Pancreas (tissue), 10 donors: ENCODE results near the gene TNS3. TPM values are rescaled to one million over a fixed set of nuclear protein-coding genes. Genes with fewer than 3 reads are reported as not detected.

ENCODE experiments used
- ATAC-seq, 4 donors: fragments of 200-7000 bp; cut with Tn5 transposase; one replicate each; pipeline versions ENCODE4 v1.8.0 to v1.9.1; 2020; ENCODE audit warnings: mild to moderate bottlenecking in 4 of 4, moderate library complexity in 4 of 4
- DNase-seq, 6 donors: peaks; one replicate each; pipeline ENCODE4 v3.0.0-alpha.2; 2020
- FAIRE-seq: peaks from 2 replicates; lab custom pipeline; 2012; peaks lifted over from hg19 to GRCh38; lab: Jason Lieb, UNC
- H3K27ac ChIP-seq, 4 donors: fragments of 200-600 bp; sonication (generic); 1 replicate in 3 of 4; 2 replicates in 1 of 4; pipeline versions ENCODE4 v1.5.0 to v1.8.0; 2020
- H3K27me3 ChIP-seq, 4 donors: fragments of 200-600 bp; one replicate each; pipeline ENCODE4 v1.8.0; 2021
- H3K36me3 ChIP-seq, 3 donors: fragments of 200-600 bp; sonication (generic) in 1 of 3; one replicate each; pipeline versions ENCODE4 v1.5.0 to v1.8.0; 2020 to 2021
- H3K4me1 ChIP-seq, 3 donors: fragments of 200-600 bp; one replicate each; pipeline ENCODE4 v1.8.0; 2021
- H3K4me3 ChIP-seq, 4 donors: fragments of 200-600 bp; sonication (generic) in 2 of 4; one replicate each; pipeline versions ENCODE4 v1.5.0 to v1.8.0; 2020 to 2021
- H3K9me3 ChIP-seq, 4 donors: fragments of 200-600 bp; one replicate each; pipeline ENCODE4 v1.8.0; 2021
- CTCF ChIP-seq, 4 donors: fragments of 200-600 bp; sonication (generic) in 3 of 4; IDR thresholded peaks; one replicate each; pipeline versions ENCODE4 v1.5.0 to v1.8.0; 2021; ENCODE audit warnings: antibody characterized with exemption in 4 of 4
- WGBS, 2 donors: extraction: QIAGEN DNeasy Blood & Tissue Kit; methylation state at CpG; one replicate each; pipeline ENCODE4 v1.1.7; 2013; 5-methylcytosine and 5-hydroxymethylcytosine counted together
- intact Hi-C, 3 donors: fragments of 100-400 bp; cut with DNase I; formaldehyde crosslinking; loops; one replicate each; pipeline versions ENCODE4 v1.11.1 to v1.14.2; 2022
- polyA plus RNA-seq, 2 donors: library from polyadenylated mRNA; stranded (reverse); fragments of 200-250 nt; gene quantifications; one replicate each; pipeline ENCODE4 v1.2.3, GENCODE V29; 2013
- total RNA-seq, 6 donors: library from RNA; stranded (reverse); fragmentation: NEBNext Ultra II Directional in 4 of 6; extraction: Animal tissue kit (Norgen Biotek cat#: 25700) in 4 of 6; gene quantifications; one replicate each; pipeline versions ENCODE4 v1.2.1 to v1.2.4, GENCODE V29; 2021 to 2023
- donor health status: healthy with polysubstance abuse.
- donor health status: DM: no; HTN: no; CAD: no; lungs with moderate emphysema.
- donor health status: DM: no; HTN: no; CAD: no.
- donor health status: control.
- donor health status: control.
- donor health status: Bipolar disorder and iron deficiency.
- donor health status: DM: yes; HTN: yes; CAD: no.
- donor health status: DM: no; HTN: no; CAD: no.
- donor health status: DM: no; HTN: no; CAD: no.
- donor health status: DM: yes; HTN: yes; CAD: no.

TNS3 gene
- total and polyA plus RNA-seq, 8 donors, result 28.0 to 125 (median 91.2) TPM

- no peak for FAIRE-seq
- 65 to 68% methylated on average over 11 of the region's 11 CpGs for WGBS, 2 donors
- peak overlapping the region in 2 of 4 donors; percentile 14 to 44 for H3K27ac ChIP-seq
- TF ChIP-seq CTCF (IDR thresholded peaks at IDR 0.05), result no peak
- H3K9me3 ChIP-seq, result no peaks in the 10 kb centered on the region
- peak in 1 of 6 donors; percentile 52 for DNase-seq
- no peaks in the 10 kb centered on the region for H3K27me3 ChIP-seq
- no peak overlapping the region for H3K4me3 ChIP-seq
- H3K36me3 ChIP-seq, result peaks cover 0 to 3% (median 0%) of the 10 kb centered on the region in 3 donors
- H3K4me1 ChIP-seq, result peaks cover 20 to 42% (median 25%) of the 10 kb centered on the region in 3 donors
- intact Hi-C loops, result no loop called here
- ATAC-seq, result peak in 1 of 4 donors; percentile 32
Measured at GRCh38 chr7:47460251-47460989, 121.5 kb downstream of the TNS3 start.

DNA sequence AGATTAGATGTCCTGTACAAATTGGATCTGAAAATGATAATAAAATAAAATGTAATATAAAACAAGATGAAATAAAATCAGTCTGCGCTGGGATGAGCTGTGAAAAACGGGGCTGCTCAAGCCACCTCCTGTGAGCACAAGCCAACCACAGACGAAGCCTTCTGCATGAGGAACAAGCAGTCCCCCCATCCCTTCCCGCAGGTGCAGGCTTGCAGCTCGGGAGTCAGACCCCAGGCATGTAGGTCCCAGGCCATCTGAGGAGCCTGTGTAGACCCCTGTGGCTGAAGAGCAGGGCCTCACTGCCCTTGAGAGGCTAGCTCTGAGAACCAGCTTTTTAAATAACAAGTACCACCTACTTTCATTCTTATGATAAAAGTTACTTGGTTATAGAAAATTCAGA lies 123.4 kb downstream of the TNS3 start:
- H3K27me3 ChIP-seq, result no peaks in the 10 kb centered on the region
- ATAC-seq, result no peak
- TF ChIP-seq CTCF (IDR thresholded peaks at IDR 0.05), result no peak
- H3K36me3 ChIP-seq, result no peaks in the 10 kb centered on the region
- intact Hi-C loops, result no loop called here
- H3K4me3 ChIP-seq, result no peak overlapping the region
- no peaks in the 10 kb centered on the region for H3K9me3 ChIP-seq
- H3K27ac ChIP-seq, result peak overlapping the region in 2 of 4 donors; percentile 26 to 47
- 76 to 80% methylated on average over 5 of the region's 5 CpGs for WGBS, 2 donors
- no peak for FAIRE-seq
- DNase-seq, result peak in 2 of 6 donors; percentile 10 to 19
- peaks cover 26 to 53% (median 37%) of the 10 kb centered on the region in 3 donors for H3K4me1 ChIP-seq

DNA sequence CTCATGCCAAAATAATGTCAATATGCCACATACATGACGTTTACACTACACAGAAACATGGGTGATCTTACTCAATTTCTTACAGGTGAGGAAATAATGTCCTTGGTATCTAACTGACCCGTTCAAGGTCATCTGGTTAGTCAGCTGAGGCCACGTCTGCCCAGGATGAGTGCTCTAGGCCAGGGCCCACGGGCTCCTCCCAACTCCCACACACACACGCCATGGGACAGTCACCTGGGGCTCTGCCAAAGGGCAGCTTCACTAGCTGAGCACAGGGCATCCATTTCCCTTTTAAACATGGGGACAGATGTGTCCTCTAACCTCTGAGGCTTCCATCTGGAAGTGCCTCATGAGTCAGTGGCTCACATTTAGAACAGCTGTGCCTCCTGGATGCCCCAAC lies 123.9 kb downstream of the TNS3 start:
- FAIRE-seq (no peak), ATAC-seq (peak; percentile 15 to 27 (median 20)), DNase-seq (peak in 3 of 6 donors; percentile 61 to 78 (median 70))
- Histone ChIP-seq H3K4me1 (peaks cover 28 to 54% (median 38%) of the 10 kb centered on the region in 3 donors), H3K27me3 (no peaks in the 10 kb centered on the region), H3K9me3 (no peaks in the 10 kb centered on the region), H3K27ac (peak overlapping the region in 3 of 4 donors; percentile 13 to 47 (median 26)), H3K36me3 (no peaks in the 10 kb centered on the region), H3K4me3 (no peak overlapping the region)
- intact Hi-C loops, result no loop called here
- WGBS, 2 donors, result 9 to 11% methylated on average over 5 of the region's 5 CpGs
- TF ChIP-seq CTCF (IDR thresholded peaks at IDR 0.05), result no peak

DNA sequence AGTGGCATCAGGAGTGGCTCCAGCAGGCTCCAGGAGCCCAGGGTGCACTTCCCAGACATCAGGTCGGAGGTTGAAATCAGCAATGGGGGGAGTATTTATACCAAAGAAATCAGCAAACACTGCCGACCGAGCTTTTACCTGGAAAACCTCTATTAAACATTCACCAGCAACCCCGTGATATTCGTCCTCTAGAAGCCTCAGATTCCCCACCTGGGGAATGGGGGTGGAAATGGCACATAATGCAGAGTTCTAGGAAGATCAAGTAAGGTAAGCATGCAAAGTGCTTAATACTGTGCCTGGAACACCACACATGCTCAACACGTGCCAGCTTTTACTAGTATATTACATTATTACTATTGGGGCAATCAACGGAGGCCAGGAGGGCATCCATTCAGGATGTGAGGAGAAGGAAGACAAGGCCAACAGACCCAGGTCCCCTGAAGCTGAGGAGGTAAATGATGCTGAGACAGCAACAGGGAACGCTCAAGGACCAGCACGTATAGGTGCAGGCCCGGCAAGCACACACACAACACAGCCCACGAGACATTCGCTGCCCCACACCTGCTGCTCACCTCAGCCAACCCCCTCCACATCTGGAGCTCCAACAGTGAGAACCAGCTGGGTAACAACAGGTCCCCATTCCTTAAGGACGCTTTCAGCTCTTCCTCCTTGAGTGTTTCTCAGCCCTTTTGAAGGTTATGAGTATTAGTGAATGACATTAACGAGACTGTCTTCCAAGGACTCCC lies 125.5 kb downstream of the TNS3 start:
- no peak for TF ChIP-seq CTCF (IDR thresholded peaks at IDR 0.05)
- Histone ChIP-seq H3K36me3 (no peaks in the 10 kb centered on the region), H3K27ac (no peak overlapping the region), H3K4me1 (peaks cover 26 to 48% (median 32%) of the 10 kb centered on the region in 3 donors), H3K9me3 (no peaks in the 10 kb centered on the region), H3K27me3 (no peaks in the 10 kb centered on the region), H3K4me3 (no peak overlapping the region)
- no peak for DNase-seq
- intact Hi-C loops, result no loop called here
- ATAC-seq, result no peak
- FAIRE-seq, result no peak
- 71 to 77% methylated on average over 14 of the region's 14 CpGs for WGBS, 2 donors
